Measurements from ENCODE around the gene RANBP17. TPM values are rescaled to one million over a fixed set of nuclear protein-coding genes. Genes with fewer than 3 reads are reported as not detected.

RANBP17 gene
- total and polyA plus RNA-seq, 2 donors (not counting 1 experiment from before 2014, with no cell fraction given): not detected

GRCh38 chr5:170985486-170985885 is 123.7 kb downstream of the RANBP17 start:
- ATAC-seq (ENCODE audit: low read depth) (no peak), DNase-seq (no peak)
- Histone ChIP-seq H3K27ac (ENCODE audit: low read length in 2 of 2) (no peak overlapping the region), H2AFZ (ENCODE audit: insufficient read depth, low read depth, low read length, poor library complexity, severe bottlenecking) (no peak overlapping the region), H4K20me1 (ENCODE audit: control insufficient read depth, insufficient read depth, low read length, poor library complexity, severe bottlenecking) (no peaks in the 10 kb centered on the region), H3K4me2 (replicated peaks; ENCODE audit: low read depth, low read length, poor library complexity, severe bottlenecking) (no peak overlapping the region), H3K79me2 (ENCODE audit: control insufficient read depth, insufficient read depth, low read length) (no peaks in the 10 kb centered on the region), H3K9ac (ENCODE audit: low read length) (no peak overlapping the region), H3K4me3 (ENCODE audit: control extremely low read depth in 1 of 5, extremely low read depth in 1 of 5, insufficient read depth in 1 of 5, low read depth in 2 of 5, low read length in 4 of 5) (no peak overlapping the region), H3K27me3 (replicated peaks in 1 of 4; ENCODE audit: control extremely low read depth in 1 of 4, control insufficient read depth in 3 of 4, insufficient read depth in 4 of 4, low read length in 3 of 4) (no peaks in the 10 kb centered on the region), H3K36me3 (replicated peaks in 1 of 2; ENCODE audit: control extremely low read depth in 1 of 2, control insufficient read depth in 1 of 2, extremely low read depth in 1 of 2, insufficient read depth in 2 of 2, low read length in 1 of 2) (no peaks in the 10 kb centered on the region), H3K9me3 (ENCODE audit: control extremely low read depth in 1 of 3, control insufficient read depth in 2 of 3, insufficient read depth in 1 of 3, low read length in 2 of 3) (peaks cover 0 to 8% (median 4%) of the 10 kb centered on the region in 3 donors), H3K4me1 (ENCODE audit: control insufficient read depth in 2 of 2, insufficient read depth in 2 of 2, low read length in 2 of 2) (no peaks in the 10 kb centered on the region)
- TF ChIP-seq EZH2 (IDR thresholded peaks at IDR 0.05; ENCODE audit: borderline replicate concordance, insufficient read depth, low read depth, low read length, poor library complexity, severe bottlenecking): no peak
- TF ChIP-seq, protein P1, sequence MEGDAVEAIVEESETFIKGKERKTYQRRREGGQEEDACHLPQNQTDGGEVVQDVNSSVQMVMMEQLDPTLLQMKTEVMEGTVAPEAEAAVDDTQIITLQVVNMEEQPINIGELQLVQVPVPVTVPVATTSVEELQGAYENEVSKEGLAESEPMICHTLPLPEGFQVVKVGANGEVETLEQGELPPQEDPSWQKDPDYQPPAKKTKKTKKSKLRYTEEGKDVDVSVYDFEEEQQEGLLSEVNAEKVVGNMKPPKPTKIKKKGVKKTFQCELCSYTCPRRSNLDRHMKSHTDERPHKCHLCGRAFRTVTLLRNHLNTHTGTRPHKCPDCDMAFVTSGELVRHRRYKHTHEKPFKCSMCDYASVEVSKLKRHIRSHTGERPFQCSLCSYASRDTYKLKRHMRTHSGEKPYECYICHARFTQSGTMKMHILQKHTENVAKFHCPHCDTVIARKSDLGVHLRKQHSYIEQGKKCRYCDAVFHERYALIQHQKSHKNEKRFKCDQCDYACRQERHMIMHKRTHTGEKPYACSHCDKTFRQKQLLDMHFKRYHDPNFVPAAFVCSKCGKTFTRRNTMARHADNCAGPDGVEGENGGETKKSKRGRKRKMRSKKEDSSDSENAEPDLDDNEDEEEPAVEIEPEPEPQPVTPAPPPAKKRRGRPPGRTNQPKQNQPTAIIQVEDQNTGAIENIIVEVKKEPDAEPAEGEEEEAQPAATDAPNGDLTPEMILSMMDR (IDR thresholded peaks at IDR 0.05): no peak
- WGBS (ENCODE audit: insufficient coverage): no CpG with 5 or more reads among the region's 1 CpG
- ChIA-PET CTCF (no interaction called here), POLR2A (no interaction called here)
- H3K27ac Mint-ChIP-seq: no peak overlapping the region
- H3K9me3 Mint-ChIP-seq (ENCODE audit: insufficient read depth): no peaks in the 10 kb centered on the region
- intact Hi-C loops (cut with micrococcal nuclease): no loop called here
- H3K27me3 Mint-ChIP-seq: no peaks in the 10 kb centered on the region
- H3K4me1 Mint-ChIP-seq: no peaks in the 10 kb centered on the region
- no peak overlapping the region for H3K4me3 Mint-ChIP-seq

- TF ChIP-seq, protein P1 (IDR thresholded peaks at IDR 0.05): no peak
- TF ChIP-seq EZH2 (IDR thresholded peaks at IDR 0.05; ENCODE audit: borderline replicate concordance, insufficient read depth, low read depth, low read length, poor library complexity, severe bottlenecking): no peak
- no peak overlapping the region for H3K9ac ChIP-seq (ENCODE audit: low read length)
- no peaks in the 10 kb centered on the region for H3K4me1 ChIP-seq (ENCODE audit: control insufficient read depth in 2 of 2, insufficient read depth in 2 of 2, low read length in 2 of 2)
- intact Hi-C loops (cut with micrococcal nuclease): no loop called here
- no peak overlapping the region for H3K4me3 ChIP-seq (ENCODE audit: control extremely low read depth in 1 of 5, extremely low read depth in 1 of 5, insufficient read depth in 1 of 5, low read depth in 2 of 5, low read length in 4 of 5)
- ATAC-seq (ENCODE audit: low read depth) (no peak), DNase-seq (no peak)
- H3K36me3 ChIP-seq (replicated peaks in 1 of 2; ENCODE audit: control extremely low read depth in 1 of 2, control insufficient read depth in 1 of 2, extremely low read depth in 1 of 2, insufficient read depth in 2 of 2, low read length in 1 of 2): no peaks in the 10 kb centered on the region
- H3K4me2 ChIP-seq (replicated peaks; ENCODE audit: low read depth, low read length, poor library complexity, severe bottlenecking): no peak overlapping the region
- H3K9me3 ChIP-seq (ENCODE audit: control extremely low read depth in 1 of 3, control insufficient read depth in 2 of 3, insufficient read depth in 1 of 3, low read length in 2 of 3): no peaks in the 10 kb centered on the region
- Mint-ChIP-seq H3K4me1 (no peaks in the 10 kb centered on the region), H3K27me3 (no peaks in the 10 kb centered on the region), H3K9me3 (ENCODE audit: insufficient read depth) (no peaks in the 10 kb centered on the region), H3K4me3 (no peak overlapping the region), H3K27ac (no peak overlapping the region)
- no peaks in the 10 kb centered on the region for H4K20me1 ChIP-seq (ENCODE audit: control insufficient read depth, insufficient read depth, low read length, poor library complexity, severe bottlenecking)
- no peak overlapping the region for H3K27ac ChIP-seq (ENCODE audit: low read length in 2 of 2)
- no peak overlapping the region for H2AFZ ChIP-seq (ENCODE audit: insufficient read depth, low read depth, low read length, poor library complexity, severe bottlenecking)
- CTCF ChIA-PET: no interaction called here
- WGBS (ENCODE audit: insufficient coverage): no CpG with 5 or more reads among the region's 1 CpG
- H3K79me2 ChIP-seq (ENCODE audit: control insufficient read depth, insufficient read depth, low read length): no peaks in the 10 kb centered on the region
- H3K27me3 ChIP-seq (replicated peaks in 1 of 4; ENCODE audit: control extremely low read depth in 1 of 4, control insufficient read depth in 3 of 4, insufficient read depth in 4 of 4, low read length in 3 of 4): no peaks in the 10 kb centered on the region
- POLR2A ChIA-PET: no interaction called here
These were observed 124.8 kb downstream of the RANBP17 start for GRCh38 chr5:170986598-170986997.
